H1 (cell line): Measurements from ENCODE around the gene CRHR1. TPM values are rescaled to one million over a fixed set of nuclear protein-coding genes. Genes with fewer than 3 reads are reported as not detected.

Experiments used
- CTCF ChIA-PET: fragments of 300-600 bp; sonication (Branson Sonifier 250); formaldehyde crosslinking; loops from one replicate; lab custom pipeline; 2021; ENCODE audit not compliant: partially characterized antibody; lab: Charles Lee
- POLR2A ChIA-PET: fragments of 300-600 bp; sonication (Branson Sonifier 250); formaldehyde crosslinking; loops from one replicate; lab custom pipeline; 2021; ENCODE audit warnings: inconsistent platforms; ENCODE audit not compliant: partially characterized antibody; lab: Charles Lee
- DNase-seq, 2 experiments: peaks; one replicate each; pipeline versions ENCODE4 v3.0.0 to v3.0.0-alpha.2; 2010 to 2022; ENCODE audit warnings: low spot score in 2 of 2, low read depth in 1 of 2, mixed read lengths in 1 of 2
- FAIRE-seq: peaks from 2 replicates; lab custom pipeline; 2011; peaks lifted over from hg19 to GRCh38; lab: Jason Lieb, UNC
- H2AFZ ChIP-seq: 2 replicates; pipeline ENCODE4 v1.8.1; 2012; ENCODE audit warnings: low read length, inconsistent platforms
- H2AK5ac ChIP-seq: 2 replicates; pipeline ENCODE4 v1.6.1; 2013; ENCODE audit warnings: low read depth, low read length
- H2BK120ac ChIP-seq: replicated peaks from 2 replicates; pipeline ENCODE3; 2013; ENCODE audit warnings: low read depth, low read length, inconsistent platforms
- H2BK12ac ChIP-seq: 2 replicates; pipeline ENCODE4 v1.6.1; 2013; ENCODE audit warnings: low read depth, low read length
- H2BK15ac ChIP-seq: 2 replicates; pipeline ENCODE4 v1.6.1; 2013; ENCODE audit warnings: low read length
- H2BK20ac ChIP-seq: 2 replicates; pipeline ENCODE4 v1.6.1; 2013; ENCODE audit warnings: low read length
- H2BK5ac ChIP-seq: 2 replicates; pipeline ENCODE4 v1.6.1; 2013; ENCODE audit warnings: low read depth, low read length
- H3K14ac ChIP-seq: 2 replicates; pipeline ENCODE4 v1.6.1; 2013; ENCODE audit warnings: inconsistent platforms; ENCODE audit not compliant: insufficient read length
- H3K18ac ChIP-seq: 2 replicates; pipeline ENCODE4 v1.6.1; 2013; ENCODE audit warnings: low read length; ENCODE audit errors: extremely low read depth
- H3K23ac ChIP-seq: 2 replicates; pipeline ENCODE4 v1.6.1; 2013; ENCODE audit warnings: inconsistent platforms; ENCODE audit not compliant: insufficient read length
- H3K23me2 ChIP-seq: 2 replicates; pipeline ENCODE4 v1.6.1; 2013; ENCODE audit warnings: low read depth, low read length
- H3K27ac ChIP-seq: 2 replicates; pipeline ENCODE4 v1.6.1; 2011; ENCODE audit warnings: low read depth, low read length, inconsistent platforms
- H3K27me3 ChIP-seq, 4 experiments: replicated peaks in 1 of 4; 1 replicate in 1 of 4; 2 replicates in 3 of 4; pipeline versions ENCODE4 v1.6.1 to v1.8.1; 2011 to 2013; ENCODE audit warnings: low read length in 3 of 4, mild to moderate bottlenecking in 3 of 4, inconsistent platforms in 2 of 4, mixed read lengths in 2 of 4, moderate library complexity in 1 of 4; ENCODE audit not compliant: control insufficient read depth in 3 of 4, insufficient read depth in 3 of 4; ENCODE audit errors: extremely low read depth in 1 of 4
- H3K36me3 ChIP-seq, 4 experiments: 2 replicates each; pipeline versions ENCODE4 v1.6.1 to v1.8.1; 2011 to 2013; ENCODE audit warnings: mild to moderate bottlenecking in 4 of 4, low read length in 3 of 4, moderate library complexity in 2 of 4, control low read depth in 1 of 4, inconsistent platforms in 1 of 4; ENCODE audit not compliant: insufficient read depth in 4 of 4, control insufficient read depth in 2 of 4
- H3K4ac ChIP-seq: replicated peaks from 2 replicates; pipeline ENCODE3; 2013; ENCODE audit warnings: low read length, low read depth, mixed read lengths, inconsistent platforms; ENCODE audit not compliant: insufficient read length
- H3K4me1 ChIP-seq, 4 experiments: replicated peaks in 1 of 4; 1 replicate in 1 of 4; 2 replicates in 3 of 4; pipeline versions ENCODE4 v1.6.1 to v1.8.1; 2011 to 2013; ENCODE audit warnings: low read length in 3 of 4, inconsistent platforms in 2 of 4, mixed read lengths in 1 of 4; ENCODE audit not compliant: insufficient read depth in 4 of 4, control insufficient read depth in 3 of 4
- H3K4me2 ChIP-seq, 2 experiments: 2 replicates each; pipeline versions ENCODE4 v1.6.1 to v1.8.1; 2011 to 2013; ENCODE audit warnings: low read depth in 2 of 2, low read length in 2 of 2, control low read depth in 1 of 2, inconsistent platforms in 1 of 2, mild to moderate bottlenecking in 1 of 2; ENCODE audit not compliant: insufficient read depth in 1 of 2
- H3K4me3 ChIP-seq, 4 experiments: fragments of 200-600, 300-600 bp in 1 of 4; sonication (generic), shearing (Covaris generic), sonication (Bioruptor Twin) in 1 of 4; 2 replicates each; pipeline versions ENCODE4 v1.5.1 to v1.8.1; 2011 to 2016; ENCODE audit warnings: low read length in 4 of 4, low read depth in 3 of 4, control low read depth in 2 of 4, inconsistent platforms in 2 of 4, mild to moderate bottlenecking in 2 of 4, mixed read lengths in 1 of 4, moderate library complexity in 1 of 4; ENCODE audit not compliant: insufficient read depth in 2 of 4; ENCODE audit errors: extremely low read depth in 1 of 4
- H3K56ac ChIP-seq: replicated peaks from 2 replicates; pipeline ENCODE3; 2013; ENCODE audit warnings: low read depth, mild to moderate bottlenecking, mixed read lengths, low read length, inconsistent platforms; ENCODE audit not compliant: insufficient read length
- H3K79me1 ChIP-seq: 2 replicates; pipeline ENCODE4 v1.6.1; 2013; ENCODE audit warnings: low read depth, low read length, control low read depth
- H3K79me2 ChIP-seq, 2 experiments: 2 replicates each; pipeline versions ENCODE4 v1.6.1 to v1.8.1; 2012 to 2013; ENCODE audit warnings: low read length in 2 of 2, mild to moderate bottlenecking in 2 of 2, inconsistent platforms in 1 of 2; ENCODE audit not compliant: insufficient read depth in 2 of 2, control insufficient read depth in 1 of 2
- H3K9ac ChIP-seq, 4 experiments: replicated peaks in 1 of 4; 1 replicate in 1 of 4; 2 replicates in 3 of 4; pipeline versions ENCODE4 v1.6.1 to v1.8.1; 2011 to 2013; ENCODE audit warnings: low read depth in 3 of 4, low read length in 3 of 4, control low read depth in 2 of 4, mild to moderate bottlenecking in 2 of 4, moderate library complexity in 2 of 4, inconsistent platforms in 1 of 4; ENCODE audit errors: extremely low read depth in 1 of 4
- H3K9me3 ChIP-seq, 2 experiments: 2 replicates each; pipeline versions ENCODE4 v1.6.1 to v1.8.1; 2012 to 2013; ENCODE audit warnings: mild to moderate bottlenecking in 2 of 2, moderate library complexity in 2 of 2, control low read depth in 1 of 2, inconsistent platforms in 1 of 2, low read depth in 1 of 2, low read length in 1 of 2, mixed read lengths in 1 of 2; ENCODE audit not compliant: insufficient read depth in 2 of 2
- H4K20me1 ChIP-seq, 2 experiments: replicated peaks in 1 of 2; 2 replicates each; pipeline versions ENCODE3 to v1.8.1; 2011 to 2013; ENCODE audit warnings: inconsistent platforms in 2 of 2, low read length in 2 of 2, mild to moderate bottlenecking in 1 of 2; ENCODE audit not compliant: insufficient read depth in 2 of 2, control insufficient read depth in 1 of 2
- H4K5ac ChIP-seq: 2 replicates; pipeline ENCODE4 v1.6.1; 2013; ENCODE audit warnings: low read length, low read depth, mixed read lengths, inconsistent platforms; ENCODE audit not compliant: insufficient read length
- H4K8ac ChIP-seq: 2 replicates; pipeline ENCODE4 v1.8.0; 2013; ENCODE audit warnings: mild to moderate bottlenecking, moderate library complexity, low read length, inconsistent platforms; ENCODE audit not compliant: insufficient read depth; ENCODE audit errors: extremely low read depth
- H4K91ac ChIP-seq: replicated peaks from 2 replicates; pipeline ENCODE3; 2013; ENCODE audit warnings: low read length, mixed read lengths, inconsistent platforms; ENCODE audit not compliant: insufficient read length
- BACH1 ChIP-seq: IDR thresholded peaks from 2 replicates; pipeline ENCODE4 v1.6.1; 2012; ENCODE audit warnings: low read length, improper control_type of control experiment
- E2F6 ChIP-seq: IDR thresholded peaks from 2 replicates; pipeline ENCODE4 v1.6.1; 2012; ENCODE audit warnings: inconsistent platforms
- EGR1 ChIP-seq: IDR thresholded peaks from 2 replicates; pipeline ENCODE4 v1.6.1; 2011; ENCODE audit warnings: low read depth, low read length, borderline replicate concordance
- JUND ChIP-seq: IDR thresholded peaks from 2 replicates; pipeline ENCODE4 v1.6.1; 2011; ENCODE audit warnings: mild to moderate bottlenecking, improper control_type of control experiment, low read length
- PHF8 ChIP-seq: fragments of 200-600 bp; sonication (generic); conservative IDR thresholded peaks from 2 replicates; pipeline ENCODE4 v1.7.1; 2012; ENCODE audit warnings: low read depth, mild to moderate bottlenecking, inconsistent platforms, low read length, moderate library complexity
- SIRT6 ChIP-seq: IDR thresholded peaks from one replicate; pipeline ENCODE4 v1.7.1; 2012; ENCODE audit warnings: low read length, inconsistent platforms
- TCF12 ChIP-seq: IDR thresholded peaks from 2 replicates; pipeline ENCODE4 v1.6.1; 2011; ENCODE audit warnings: low read depth, mild to moderate bottlenecking, low read length
- WGBS, 2 experiments: shearing (Covaris generic) in 1 of 2; methylation state at CpG; one replicate each; pipeline versions ENCODE4 v1.1.6 to v1.1.7; 2013 to 2015; ENCODE audit warnings: low lambda C conversion rate in 2 of 2, mixed read lengths in 2 of 2, inconsistent platforms in 1 of 2, low coverage in 1 of 2, missing lambda C conversion rate in 1 of 2; ENCODE audit not compliant: insufficient replicate concordance in 2 of 2, insufficient coverage in 1 of 2, insufficient read length in 1 of 2; ENCODE audit errors: extremely low coverage in 1 of 2, missing lambda C conversion rate in 1 of 2; 5-methylcytosine and 5-hydroxymethylcytosine counted together
- polyA plus RNA-seq, 7 experiments: library from polyadenylated mRNA; depleted of rRNA in 3 of 7; stranded (reverse) in 5 of 7; unstranded in 2 of 7; fragments of >200 nt in 5 of 7; fragments of 200-250 nt in 2 of 7; gene quantifications; 1 replicate in 5 of 7; 2 replicates in 1 of 7; 4 replicates in 1 of 7; pipeline versions ENCODE4 v1.2.1 to v1.2.3, GENCODE V29; 2011 to 2013; ENCODE audit warnings: missing spikeins in 2 of 7, mixed read lengths in 2 of 7
- total RNA-seq: library from RNA; stranded (reverse); fragmentation: NEBNext Ultra II Directional; extraction: Animal tissue kit (Norgen Biotek cat#: 25700); gene quantifications from 2 replicates; pipeline ENCODE4 v1.2.1, GENCODE V29; 2021

The CRHR1 gene
- total and polyA plus RNA-seq, 2 of the 8 experiments (the other 6 are each of a cell fraction or from before 2014, with no cell fraction given), result 0.56 to 1.7 TPM

GRCh38 chr17:45755050-45755449 lies 29.1 kb upstream of the CRHR1 start:
- H2BK120ac ChIP-seq, result no peak overlapping the region
- H3K9me3 ChIP-seq, result no peaks in the 10 kb centered on the region
- no peak overlapping the region for H3K23ac ChIP-seq
- H3K4me3 ChIP-seq, result no peak overlapping the region
- no peaks in the 10 kb centered on the region for H3K4me1 ChIP-seq
- no peak overlapping the region for H2AFZ ChIP-seq
- H4K91ac ChIP-seq, result no peak overlapping the region
- no peaks in the 10 kb centered on the region for H3K79me1 ChIP-seq
- no peaks in the 10 kb centered on the region; the same call in 1 of the 2 replicates for H3K23me2 ChIP-seq
- H3K27me3 ChIP-seq, result peaks cover 0 to 24% (median 8%) of the 10 kb centered on the region in 4 experiments; a peak in 5 of 7 replicates
- H3K56ac ChIP-seq, result no peak overlapping the region
- no peak overlapping the region for H2AK5ac ChIP-seq
- DNase-seq, result no peak
- no peak overlapping the region for H2BK20ac ChIP-seq
- no peak overlapping the region for H2BK5ac ChIP-seq
- H4K8ac ChIP-seq, result no peak overlapping the region; the same call in 1 of the 2 replicates
- H3K14ac ChIP-seq, result no peak overlapping the region
- TF ChIP-seq JUND (no peak), SIRT6 (no peak), BACH1 (no peak), TCF12 (no peak), PHF8 (no peak), EGR1 (no peak), E2F6 (no peak)
- TF ChIP-seq, all 59 proteins: peak for 0
- Histone ChIP-seq H4K5ac (no peak overlapping the region), H3K36me3 (no peaks in the 10 kb centered on the region), H2BK15ac (no peak overlapping the region), H3K4me2 (no peak overlapping the region), H2BK12ac (0 out of 2 replicates have a peak overlapping the region, but pooled peaks have one; percentile 87), H3K79me2 (no peaks in the 10 kb centered on the region), H4K20me1 (no peaks in the 10 kb centered on the region), H3K27ac (no peak overlapping the region), H3K4ac (no peak overlapping the region), H3K9ac (no peak overlapping the region), H3K18ac (no peak overlapping the region)
- WGBS, 2 experiments, result 89% methylated on average over 8 of the region's 8 CpGs; no CpG with 5 or more reads in 1 of the 2 experiments
- CTCF ChIA-PET, result interaction anchor here (0.7 to 3.1 kb wide), 10 partner anchors 8 to 119 kb away, joined by 3 to 15 read pairs (median 5); no protein-coding TSS in a partner anchor
- FAIRE-seq, result no peak
- POLR2A ChIA-PET, result no interaction called here
